ENCODE data around the gene LCP1. TPM values are rescaled to one million over a fixed set of nuclear protein-coding genes. Genes with fewer than 3 reads are reported as not detected.
A peak's percentile ranks its signal among the peaks of the same experiment; 100 is the strongest.
"Not testable (repeated sequence)": the region's sequence is repeated elsewhere in the genome, so short reads cannot be mapped to it uniquely, and the experiment has no call there.

The LCP1 gene
- total and polyA plus RNA-seq, 5 donors from 2014 or later = 516 to 1,155 (median 1,019) TPM

DNA sequence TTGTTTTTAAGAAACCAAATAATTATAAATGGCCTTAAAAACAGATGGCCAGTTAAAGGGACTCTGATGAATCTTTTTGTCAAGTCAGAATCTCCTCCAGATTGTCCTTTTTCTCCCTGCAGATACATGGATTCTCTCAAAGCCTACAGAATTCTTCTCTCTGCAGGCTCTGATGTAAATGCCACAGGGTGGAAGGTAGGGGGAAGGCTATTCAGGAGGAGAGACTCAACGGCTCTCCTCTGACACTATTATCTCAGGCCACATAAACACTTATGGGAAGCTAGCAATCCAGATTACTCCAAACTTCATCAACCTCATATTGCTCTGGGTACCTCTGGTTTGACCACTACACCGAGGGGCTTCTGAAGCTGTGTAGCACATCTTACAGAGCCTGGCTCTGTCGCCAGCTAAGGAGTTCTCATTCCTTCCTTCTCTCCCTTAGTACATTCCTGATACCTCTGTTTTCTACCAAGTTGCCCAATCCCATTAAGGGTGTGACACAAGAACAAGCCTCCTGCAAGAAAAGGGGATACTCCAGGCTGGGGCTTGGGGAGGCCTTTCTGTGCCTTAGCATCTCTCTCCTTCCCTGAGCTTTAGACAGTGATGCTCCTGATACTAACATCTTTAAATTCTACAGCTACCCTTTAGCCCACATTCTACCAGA is 14.9 kb downstream of the LCP1 start:
- H3K36me3 Mint-ChIP-seq = peaks cover 10% of the 10 kb centered on the region

DNA sequence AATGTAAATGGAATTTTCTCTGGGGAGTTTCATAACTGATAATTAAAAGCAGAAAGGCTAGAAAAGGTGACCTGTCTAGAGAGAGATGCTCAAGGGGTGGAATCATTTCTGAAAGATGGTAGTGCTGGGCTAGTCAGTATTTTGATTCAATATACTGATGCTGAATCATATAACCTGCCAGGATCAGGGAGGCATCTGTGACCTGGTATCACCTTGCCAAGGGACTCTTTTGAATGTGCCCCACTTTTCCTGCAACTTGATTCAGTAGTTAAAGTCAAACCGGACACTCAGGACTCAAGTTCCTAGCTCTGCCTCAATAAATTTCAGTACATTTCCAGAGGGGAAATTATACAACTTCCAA is 15.8 kb downstream of the LCP1 start:
- H3K4me3 ChIP-seq (ENCODE audit: low read depth, low read length) = peak overlapping the region; percentile 88

More for the DNA sequence above, 14.9 kb downstream of the LCP1 start:
- H3K27ac Mint-ChIP-seq = peak overlapping the region; percentile 90 to 100 (median 94)
- Histone ChIP-seq H3K36me3 (ENCODE audit: control insufficient read depth, insufficient read depth, low read length) (peaks cover 9% of the 10 kb centered on the region), H3K27me3 (ENCODE audit: control insufficient read depth, insufficient read depth, low read length) (no peaks in the 10 kb centered on the region), H3K4me3 (ENCODE audit: low read depth, low read length) (peak overlapping the region; percentile 88), H3K27ac (ENCODE audit: insufficient read depth, low read length, poor library complexity, severe bottlenecking) (peak overlapping the region; percentile 94), H3K9me3 (ENCODE audit: control insufficient read depth in 2 of 2, low read length in 2 of 2) (no peaks in the 10 kb centered on the region), H3K4me1 (ENCODE audit: control insufficient read depth, insufficient read depth, low read length, poor library complexity, severe bottlenecking) (peaks cover 87% of the 10 kb centered on the region)
- DNase-seq = no peak
- peak overlapping the region; percentile 72 to 95 (median 91) for H3K4me3 Mint-ChIP-seq
- peaks cover 55 to 88% (median 73%) of the 10 kb centered on the region in 4 donors for H3K4me1 Mint-ChIP-seq
- no peaks in the 10 kb centered on the region for H3K9me3 Mint-ChIP-seq
- H3K27me3 Mint-ChIP-seq = no peaks in the 10 kb centered on the region
- no peak for ATAC-seq (ENCODE audit: low read depth in 2 of 2)

GRCh38 chr13:46165485-46166223 is 16.3 kb downstream of the LCP1 start:
- H3K27me3 Mint-ChIP-seq = no peaks in the 10 kb centered on the region
- DNase-seq = peak in 1 of 3 donors; percentile 29
- peak in 1 of 2 donors; percentile 35 for ATAC-seq (ENCODE audit: low read depth in 2 of 2)
- H3K4me3 ChIP-seq (ENCODE audit: low read depth, low read length) = peak overlapping the region; percentile 88
- H3K27me3 ChIP-seq (ENCODE audit: control insufficient read depth, insufficient read depth, low read length) = no peaks in the 10 kb centered on the region
- peak overlapping the region; percentile 74 to 95 (median 82) for H3K4me3 Mint-ChIP-seq
- H3K4me1 Mint-ChIP-seq = peaks cover 54 to 86% (median 74%) of the 10 kb centered on the region in 4 donors
- no peaks in the 10 kb centered on the region for H3K9me3 ChIP-seq (ENCODE audit: control insufficient read depth in 2 of 2, low read length in 2 of 2)
- peaks cover 9% of the 10 kb centered on the region for H3K36me3 ChIP-seq (ENCODE audit: control insufficient read depth, insufficient read depth, low read length)
- peaks cover 10% of the 10 kb centered on the region for H3K36me3 Mint-ChIP-seq
- no peaks in the 10 kb centered on the region for H3K9me3 Mint-ChIP-seq
- peaks cover 86% of the 10 kb centered on the region for H3K4me1 ChIP-seq (ENCODE audit: control insufficient read depth, insufficient read depth, low read length, poor library complexity, severe bottlenecking)
- H3K27ac Mint-ChIP-seq = peak overlapping the region; percentile 70 to 97 (median 93)
- peak overlapping the region; percentile 94 for H3K27ac ChIP-seq (ENCODE audit: insufficient read depth, low read length, poor library complexity, severe bottlenecking)

More for the DNA sequence above, 15.8 kb downstream of the LCP1 start:
- H3K4me3 Mint-ChIP-seq = peak overlapping the region; percentile 74 to 95 (median 82)
- peak overlapping the region; percentile 94 for H3K27ac ChIP-seq (ENCODE audit: insufficient read depth, low read length, poor library complexity, severe bottlenecking)
- H3K27me3 Mint-ChIP-seq = no peaks in the 10 kb centered on the region
- H3K36me3 Mint-ChIP-seq = peaks cover 10% of the 10 kb centered on the region
- no peaks in the 10 kb centered on the region for H3K9me3 ChIP-seq (ENCODE audit: control insufficient read depth in 2 of 2, low read length in 2 of 2)
- ATAC-seq (ENCODE audit: low read depth in 2 of 2) (no peak), DNase-seq (no peak)
- peaks cover 86% of the 10 kb centered on the region for H3K4me1 ChIP-seq (ENCODE audit: control insufficient read depth, insufficient read depth, low read length, poor library complexity, severe bottlenecking)
- peak overlapping the region; percentile 70 to 97 (median 93) for H3K27ac Mint-ChIP-seq
- no peaks in the 10 kb centered on the region for H3K27me3 ChIP-seq (ENCODE audit: control insufficient read depth, insufficient read depth, low read length)
- H3K36me3 ChIP-seq (ENCODE audit: control insufficient read depth, insufficient read depth, low read length) = peaks cover 9% of the 10 kb centered on the region
- H3K9me3 Mint-ChIP-seq = no peaks in the 10 kb centered on the region
- peaks cover 59 to 87% (median 75%) of the 10 kb centered on the region in 4 donors for H3K4me1 Mint-ChIP-seq

GRCh38 chr13:46164661-46165060 is 17.3 kb downstream of the LCP1 start:
- Mint-ChIP-seq H3K27me3 (no peaks in the 10 kb centered on the region), H3K9me3 (no peaks in the 10 kb centered on the region), H3K4me1 (peaks cover 59 to 86% (median 74%) of the 10 kb centered on the region in 4 donors), H3K27ac (peak overlapping the region; percentile 69 to 98 (median 91)), H3K36me3 (peaks cover 9% of the 10 kb centered on the region), H3K4me3 (peak overlapping the region; percentile 64 to 77 (median 74))
- Histone ChIP-seq H3K27ac (ENCODE audit: insufficient read depth, low read length, poor library complexity, severe bottlenecking) (peak overlapping the region; percentile 94), H3K4me1 (ENCODE audit: control insufficient read depth, insufficient read depth, low read length, poor library complexity, severe bottlenecking) (peaks cover 86% of the 10 kb centered on the region), H3K36me3 (ENCODE audit: control insufficient read depth, insufficient read depth, low read length) (peaks cover 11% of the 10 kb centered on the region), H3K4me3 (ENCODE audit: low read depth, low read length) (peak overlapping the region; percentile 35), H3K9me3 (ENCODE audit: control insufficient read depth in 2 of 2, low read length in 2 of 2) (no peaks in the 10 kb centered on the region), H3K27me3 (ENCODE audit: control insufficient read depth, insufficient read depth, low read length) (no peaks in the 10 kb centered on the region)
- ATAC-seq (ENCODE audit: low read depth in 2 of 2) (no peak), DNase-seq (no peak)

GRCh38 chr13:46162741-46163140 is 19.2 kb downstream of the LCP1 start:
- H3K4me1 ChIP-seq (ENCODE audit: control insufficient read depth, insufficient read depth, low read length, poor library complexity, severe bottlenecking) = peaks cover 76% of the 10 kb centered on the region
- not testable (repeated sequence) for ATAC-seq (ENCODE audit: low read depth in 2 of 2); H3K9me3 Mint-ChIP-seq

DNA sequence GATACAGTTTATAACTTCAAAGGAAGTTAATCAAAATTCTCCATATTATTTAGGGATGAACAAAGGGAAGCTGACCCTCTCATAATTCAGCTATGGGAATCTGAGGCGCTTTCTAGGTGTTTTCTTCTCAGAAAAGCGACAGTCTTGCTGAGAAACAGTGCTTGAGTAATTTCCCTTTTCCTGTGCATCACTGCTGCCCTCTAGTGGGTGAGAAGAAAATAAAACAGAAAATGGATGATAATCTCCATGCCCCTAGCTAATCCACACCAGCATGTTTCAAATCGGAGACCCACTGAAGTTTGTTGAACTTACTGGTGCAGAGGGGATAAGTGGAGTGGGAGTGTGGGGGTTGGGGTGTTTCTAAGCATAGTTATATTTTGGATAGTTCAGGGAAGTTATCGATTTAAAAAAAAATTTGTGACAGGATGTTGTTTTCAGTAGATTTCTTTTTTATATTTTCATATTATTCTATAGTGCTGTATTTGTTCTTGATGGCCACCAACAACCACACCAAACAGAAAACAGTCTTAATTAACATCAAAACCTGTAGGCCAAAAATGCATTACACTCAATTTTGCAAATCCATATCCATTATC is 21.4 kb downstream of the LCP1 start:
- peaks cover 47% of the 10 kb centered on the region for H3K36me3 ChIP-seq (ENCODE audit: control insufficient read depth, insufficient read depth, low read length)
- peak overlapping the region; percentile 61 to 85 (median 74) for H3K4me3 Mint-ChIP-seq
- H3K9me3 ChIP-seq (ENCODE audit: control insufficient read depth in 2 of 2, low read length in 2 of 2) = no peaks in the 10 kb centered on the region
- no peaks in the 10 kb centered on the region for H3K27me3 Mint-ChIP-seq
- peak; percentile 78 to 87 for ATAC-seq (ENCODE audit: low read depth in 2 of 2)
- H3K36me3 Mint-ChIP-seq = peaks cover 25% of the 10 kb centered on the region
- H3K4me3 ChIP-seq (ENCODE audit: low read depth, low read length) = peak overlapping the region; percentile 77
- H3K27ac ChIP-seq (ENCODE audit: insufficient read depth, low read length, poor library complexity, severe bottlenecking) = peak overlapping the region; percentile 79
- H3K4me1 Mint-ChIP-seq = peaks cover 42 to 65% (median 52%) of the 10 kb centered on the region in 4 donors
- peaks cover 54% of the 10 kb centered on the region for H3K4me1 ChIP-seq (ENCODE audit: control insufficient read depth, insufficient read depth, low read length, poor library complexity, severe bottlenecking)
- H3K27me3 ChIP-seq (ENCODE audit: control insufficient read depth, insufficient read depth, low read length) = no peaks in the 10 kb centered on the region
- peak overlapping the region; percentile 73 to 96 (median 94) for H3K27ac Mint-ChIP-seq
- no peaks in the 10 kb centered on the region for H3K9me3 Mint-ChIP-seq
- peak; percentile 40 to 87 (median 78) for DNase-seq

More at GRCh38 chr13:46162741-46163140, 19.2 kb downstream of the LCP1 start:
- H3K27me3 Mint-ChIP-seq; H3K9me3 ChIP-seq (ENCODE audit: control insufficient read depth in 2 of 2, low read length in 2 of 2); DNase-seq; H3K27ac ChIP-seq (ENCODE audit: insufficient read depth, low read length, poor library complexity, severe bottlenecking); H3K4me3 ChIP-seq (ENCODE audit: low read depth, low read length); H3K27me3 ChIP-seq (ENCODE audit: control insufficient read depth, insufficient read depth, low read length): not testable (repeated sequence)
- Mint-ChIP-seq H3K4me3 (peak overlapping the region in 1 of 4 donors; percentile 23), H3K27ac (peak overlapping the region in 1 of 3 donors; percentile 87), H3K4me1 (peaks cover 58 to 79% (median 69%) of the 10 kb centered on the region in 4 donors), H3K36me3 (peaks cover 16% of the 10 kb centered on the region)
- H3K36me3 ChIP-seq (ENCODE audit: control insufficient read depth, insufficient read depth, low read length) = peaks cover 30% of the 10 kb centered on the region

- H3K27ac Mint-ChIP-seq = peak overlapping the region; percentile 73 to 96 (median 94)
- H3K4me1 Mint-ChIP-seq = peaks cover 42 to 60% (median 49%) of the 10 kb centered on the region in 4 donors
- Histone ChIP-seq H3K9me3 (ENCODE audit: control insufficient read depth in 2 of 2, low read length in 2 of 2) (no peaks in the 10 kb centered on the region), H3K4me1 (ENCODE audit: control insufficient read depth, insufficient read depth, low read length, poor library complexity, severe bottlenecking) (peaks cover 49% of the 10 kb centered on the region), H3K27me3 (ENCODE audit: control insufficient read depth, insufficient read depth, low read length) (no peaks in the 10 kb centered on the region), H3K36me3 (ENCODE audit: control insufficient read depth, insufficient read depth, low read length) (peaks cover 52% of the 10 kb centered on the region), H3K27ac (ENCODE audit: insufficient read depth, low read length, poor library complexity, severe bottlenecking) (peak overlapping the region; percentile 79), H3K4me3 (ENCODE audit: low read depth, low read length) (peak overlapping the region; percentile 77)
- ATAC-seq (ENCODE audit: low read depth in 2 of 2) (peak; percentile 38 to 47), DNase-seq (no peak)
- H3K4me3 Mint-ChIP-seq = peak overlapping the region; percentile 61 to 85 (median 74)
- peaks cover 28% of the 10 kb centered on the region for H3K36me3 Mint-ChIP-seq
- no peaks in the 10 kb centered on the region for H3K27me3 Mint-ChIP-seq
- H3K9me3 Mint-ChIP-seq = no peaks in the 10 kb centered on the region
Observed at GRCh38 chr13:46160065-46160464, 21.9 kb downstream of the LCP1 start.

Data from CD4-positive, CD25-positive, alpha-beta regulatory T cell (primary cell).